NB4 (cell line): Measurements from ENCODE around the gene UROC1.

Experiments used
- CTCF ChIP-seq: IDR thresholded peaks from one replicate; pipeline ENCODE4 v1.5.1; 2012; ENCODE audit warnings: low read depth, low read length
- MAX ChIP-seq: IDR thresholded peaks from 2 replicates; pipeline ENCODE4 v1.6.1; 2011; ENCODE audit warnings: low read depth, low read length
- MYC ChIP-seq: IDR thresholded peaks from 2 replicates; pipeline ENCODE4 v1.6.1; 2011; ENCODE audit warnings: low read depth, low read length
- POLR2A ChIP-seq: IDR thresholded peaks from 2 replicates; pipeline ENCODE4 v1.6.1; 2011; ENCODE audit warnings: mild to moderate bottlenecking; ENCODE audit not compliant: insufficient read length; ENCODE audit errors: extremely low read depth

GRCh38 chr3:126473292-126474168 is 44.0 kb downstream of the UROC1 start:
- TF ChIP-seq CTCF, result no peak
- TF ChIP-seq POLR2A, result no peak
- no peak for TF ChIP-seq MAX
- TF ChIP-seq MYC, result no peak
